Fibroblast of skin of scalp (primary cell): Measurements from ENCODE around the gene RNF44.
"Not testable (repeated sequence)": the region's sequence is repeated elsewhere in the genome, so short reads cannot be mapped to it uniquely, and the experiment has no call there.

Experiments used
- DNase-seq: peaks from one replicate; pipeline ENCODE4 v3.0.0-alpha.2; 2013

RNF44 gene

GRCh38 chr5:176515396-176515795 lies 21.8 kb downstream of the RNF44 start:
- no peak for DNase-seq

- DNase-seq = no peak
Observed at GRCh38 chr5:176514244-176514950, 22.8 kb downstream of the RNF44 start.

- no peak for DNase-seq
Observed at GRCh38 chr5:176513788-176514187, 23.4 kb downstream of the RNF44 start.

- DNase-seq = no peak
Observed at GRCh38 chr5:176508603-176509002, 28.6 kb downstream of the RNF44 start.

GRCh38 chr5:176507911-176508310 lies 29.3 kb downstream of the RNF44 start:
- DNase-seq = no peak

- DNase-seq = no peak
Observed at GRCh38 chr5:176503496-176503895, 33.7 kb downstream of the RNF44 start.

GRCh38 chr5:176501333-176501732 lies 35.9 kb downstream of the RNF44 start:
- peak; percentile 72 for DNase-seq

- no peak for DNase-seq
Observed at GRCh38 chr5:176500511-176500910, 36.7 kb downstream of the RNF44 start.

- DNase-seq = no peak
Observed at GRCh38 chr5:176499273-176499672, 37.9 kb downstream of the RNF44 start.

GRCh38 chr5:176497852-176498251 lies 39.4 kb downstream of the RNF44 start:
- no peak for DNase-seq

- DNase-seq = peak; percentile 28
Observed at GRCh38 chr5:176492431-176492830, 44.8 kb downstream of the RNF44 start.

GRCh38 chr5:176491901-176492300 lies 45.3 kb downstream of the RNF44 start:
- DNase-seq = no peak

GRCh38 chr5:176491101-176491502 lies 46.1 kb downstream of the RNF44 start:
- DNase-seq = no peak

- DNase-seq = no peak
Observed at GRCh38 chr5:176490301-176490700, 46.9 kb downstream of the RNF44 start.

- DNase-seq = no peak
Observed at GRCh38 chr5:176489077-176489476, 48.1 kb downstream of the RNF44 start.

GRCh38 chr5:176487160-176487559 lies 50.0 kb downstream of the RNF44 start:
- DNase-seq = not testable (repeated sequence)

- no peak for DNase-seq
Observed at GRCh38 chr5:176486189-176486757, 50.9 kb downstream of the RNF44 start.

- DNase-seq = no peak
Observed at GRCh38 chr5:176485176-176485575, 52.0 kb downstream of the RNF44 start.

GRCh38 chr5:176481711-176482110 lies 55.5 kb downstream of the RNF44 start:
- DNase-seq = no peak
